ENCODE results near the gene NUMB. TPM values are rescaled to one million over a fixed set of nuclear protein-coding genes. Genes with fewer than 3 reads are reported as not detected.

The NUMB gene
- total and polyA plus RNA-seq, 2 of the 13 experiments (the other 11 are each of a cell fraction or from before 2014, with no cell fraction given), result 20.3 to 71.1 TPM

- TF ChIP-seq HINFP (CRISPR knock-in tag; IDR thresholded peaks at IDR 0.05; ENCODE audit: low read depth) (no peak), ZNF589 (CRISPR knock-in tag; conservative IDR thresholded peaks at IDR 0.05) (no peak), SNAPC5 (CRISPR knock-in tag; IDR thresholded peaks at IDR 0.05; ENCODE audit: borderline replicate concordance) (no peak), ZZZ3 (CRISPR knock-in tag; IDR thresholded peaks at IDR 0.05; ENCODE audit: borderline replicate concordance) (no peak), PATZ1 (CRISPR knock-in tag; IDR thresholded peaks at IDR 0.05) (no peak), ZNF335 (CRISPR knock-in tag; IDR thresholded peaks at IDR 0.05) (no peak), MED1 (CRISPR knock-in tag; IDR thresholded peaks at IDR 0.05) (no peak), NFYC (CRISPR knock-in tag; IDR thresholded peaks at IDR 0.05) (no peak), ZBTB42 (CRISPR knock-in tag; IDR thresholded peaks at IDR 0.05) (no peak), ZFP90 (CRISPR knock-in tag; IDR thresholded peaks at IDR 0.05; ENCODE audit: borderline replicate concordance) (0 out of 2 replicates have a peak, but pooled peaks have one; percentile 34), ZNF782 (CRISPR knock-in tag; IDR thresholded peaks at IDR 0.05; ENCODE audit: borderline replicate concordance) (no peak), SRY (CRISPR knock-in tag; IDR thresholded peaks at IDR 0.05) (no peak), ZNF260 (CRISPR knock-in tag; IDR thresholded peaks at IDR 0.05; ENCODE audit: borderline replicate concordance, low read depth) (no peak), JDP2 (CRISPR knock-in tag; IDR thresholded peaks at IDR 0.05; ENCODE audit: borderline replicate concordance) (no peak), FOXP4 (CRISPR knock-in tag; IDR thresholded peaks at IDR 0.05) (no peak), ZNF639 (CRISPR knock-in tag; conservative IDR thresholded peaks at IDR 0.05) (no peak), ZNF30 (CRISPR knock-in tag; IDR thresholded peaks at IDR 0.05) (no peak), ZFP41 (CRISPR knock-in tag; IDR thresholded peaks at IDR 0.05; ENCODE audit: borderline replicate concordance) (no peak), ASH2L (IDR thresholded peaks at IDR 0.05; ENCODE audit: insufficient read length, low read depth, low read length) (no peak), STAG1 (CRISPR knock-in tag; IDR thresholded peaks at IDR 0.05) (peak; percentile 96), SP140L (CRISPR knock-in tag; IDR thresholded peaks at IDR 0.05; ENCODE audit: borderline replicate concordance) (no peak), TOPORS (CRISPR knock-in tag; IDR thresholded peaks at IDR 0.05) (no peak), ATRX (CRISPR knock-in tag; IDR thresholded peaks at IDR 0.05; ENCODE audit: borderline replicate concordance) (no peak)
Measured at GRCh38 chr14:73472185-73473114, 14.1 kb upstream of the NUMB start (continued).
